Endothelial cell of umbilical vein (primary cell): ENCODE results near the gene HELZ2.

ENCODE experiments used
- POLR2A ChIP-seq: IDR thresholded peaks from 2 replicates; pipeline ENCODE4 v1.6.1; 2012; ENCODE audit warnings: low read depth, mild to moderate bottlenecking, control low read depth, low read length
- TF ChIP-seq, protein P1 (sequence below), 2 donors: IDR thresholded peaks; 1 replicate in 1 of 2; 2 replicates in 1 of 2; pipeline ENCODE4 v1.5.1; 2011; ENCODE audit warnings: low read length in 2 of 2, mild to moderate bottlenecking in 2 of 2, moderate library complexity in 2 of 2, control low read depth in 1 of 2, inconsistent platforms in 1 of 2, low read depth in 1 of 2; ENCODE audit not compliant: insufficient read depth in 1 of 2; ENCODE audit errors: extremely low read depth in 1 of 2

DNA sequence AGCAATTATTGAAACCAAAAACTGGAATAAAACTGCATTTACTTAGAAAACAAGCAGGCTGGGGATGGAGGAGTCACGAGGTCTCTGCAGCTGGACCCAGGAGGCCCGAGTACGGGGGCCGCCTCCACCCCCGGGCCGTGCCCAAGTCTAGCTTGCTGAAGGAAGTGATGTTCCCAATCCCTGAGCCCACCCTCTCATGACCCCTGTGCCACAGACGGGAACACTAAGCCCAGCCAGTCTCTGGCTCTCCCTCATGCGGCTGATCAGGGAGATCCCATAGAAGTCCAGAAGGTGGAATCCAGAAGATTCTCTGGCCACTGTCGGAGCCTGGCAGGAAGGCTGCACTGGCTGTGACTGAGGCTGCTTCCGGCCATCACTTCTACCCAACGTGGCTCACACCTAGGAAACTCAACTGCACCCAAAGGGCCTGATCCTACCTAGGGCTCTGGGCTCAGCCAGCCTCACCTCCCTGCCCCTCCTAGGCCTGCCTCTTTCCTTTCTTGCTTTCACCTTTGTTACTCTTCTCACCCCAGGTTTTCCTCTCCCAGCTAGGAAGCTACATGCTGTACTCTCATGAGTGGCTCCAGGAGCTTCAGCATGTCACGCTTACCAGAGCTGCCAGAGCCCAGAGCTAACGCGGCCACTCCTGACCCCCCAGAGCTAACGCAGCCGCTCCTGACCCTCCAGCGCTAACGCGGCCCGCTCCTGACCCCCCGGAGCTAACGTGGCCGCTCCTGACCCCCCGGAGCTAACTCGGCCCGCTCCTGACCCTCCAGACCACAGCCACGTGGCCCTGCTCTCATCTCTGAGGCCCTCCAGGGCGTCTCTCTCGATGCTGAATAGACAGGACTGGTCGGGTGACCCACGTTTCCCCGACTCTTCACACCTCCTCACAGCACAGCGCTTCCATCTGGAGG is 24.7 kb upstream of the HELZ2 start:
- TF ChIP-seq, protein P1, sequence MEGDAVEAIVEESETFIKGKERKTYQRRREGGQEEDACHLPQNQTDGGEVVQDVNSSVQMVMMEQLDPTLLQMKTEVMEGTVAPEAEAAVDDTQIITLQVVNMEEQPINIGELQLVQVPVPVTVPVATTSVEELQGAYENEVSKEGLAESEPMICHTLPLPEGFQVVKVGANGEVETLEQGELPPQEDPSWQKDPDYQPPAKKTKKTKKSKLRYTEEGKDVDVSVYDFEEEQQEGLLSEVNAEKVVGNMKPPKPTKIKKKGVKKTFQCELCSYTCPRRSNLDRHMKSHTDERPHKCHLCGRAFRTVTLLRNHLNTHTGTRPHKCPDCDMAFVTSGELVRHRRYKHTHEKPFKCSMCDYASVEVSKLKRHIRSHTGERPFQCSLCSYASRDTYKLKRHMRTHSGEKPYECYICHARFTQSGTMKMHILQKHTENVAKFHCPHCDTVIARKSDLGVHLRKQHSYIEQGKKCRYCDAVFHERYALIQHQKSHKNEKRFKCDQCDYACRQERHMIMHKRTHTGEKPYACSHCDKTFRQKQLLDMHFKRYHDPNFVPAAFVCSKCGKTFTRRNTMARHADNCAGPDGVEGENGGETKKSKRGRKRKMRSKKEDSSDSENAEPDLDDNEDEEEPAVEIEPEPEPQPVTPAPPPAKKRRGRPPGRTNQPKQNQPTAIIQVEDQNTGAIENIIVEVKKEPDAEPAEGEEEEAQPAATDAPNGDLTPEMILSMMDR (IDR thresholded peaks at IDR 0.05; ENCODE audit: extremely low read depth in 1 of 2, insufficient read depth in 1 of 2, low read depth in 1 of 2, low read length in 2 of 2), result no peak
- no peak for TF ChIP-seq POLR2A
